H1 (cell line): ENCODE data around the gene VWA1. TPM values are rescaled to one million over a fixed set of nuclear protein-coding genes. Genes with fewer than 3 reads are reported as not detected.

Experiments
- CTCF ChIA-PET: fragments of 300-600 bp; sonication (Branson Sonifier 250); formaldehyde crosslinking; loops from one replicate; lab custom pipeline; 2021; ENCODE audit not compliant: partially characterized antibody; lab: Charles Lee
- POLR2A ChIA-PET: fragments of 300-600 bp; sonication (Branson Sonifier 250); formaldehyde crosslinking; loops from one replicate; lab custom pipeline; 2021; ENCODE audit warnings: inconsistent platforms; ENCODE audit not compliant: partially characterized antibody; lab: Charles Lee
- DNase-seq, 2 experiments: peaks; one replicate each; pipeline versions ENCODE4 v3.0.0 to v3.0.0-alpha.2; 2010 to 2022; ENCODE audit warnings: low spot score in 2 of 2, low read depth in 1 of 2, mixed read lengths in 1 of 2
- FAIRE-seq: peaks from 2 replicates; lab custom pipeline; 2011; peaks lifted over from hg19 to GRCh38; lab: Jason Lieb, UNC
- H2AFZ ChIP-seq: 2 replicates; pipeline ENCODE4 v1.8.1; 2012; ENCODE audit warnings: low read length, inconsistent platforms
- H2AK5ac ChIP-seq: 2 replicates; pipeline ENCODE4 v1.6.1; 2013; ENCODE audit warnings: low read depth, low read length
- H2BK120ac ChIP-seq: replicated peaks from 2 replicates; pipeline ENCODE3; 2013; ENCODE audit warnings: low read depth, low read length, inconsistent platforms
- H2BK12ac ChIP-seq: 2 replicates; pipeline ENCODE4 v1.6.1; 2013; ENCODE audit warnings: low read depth, low read length
- H2BK15ac ChIP-seq: 2 replicates; pipeline ENCODE4 v1.6.1; 2013; ENCODE audit warnings: low read length
- H2BK20ac ChIP-seq: 2 replicates; pipeline ENCODE4 v1.6.1; 2013; ENCODE audit warnings: low read length
- H2BK5ac ChIP-seq: 2 replicates; pipeline ENCODE4 v1.6.1; 2013; ENCODE audit warnings: low read depth, low read length
- H3K14ac ChIP-seq: 2 replicates; pipeline ENCODE4 v1.6.1; 2013; ENCODE audit warnings: inconsistent platforms; ENCODE audit not compliant: insufficient read length
- H3K18ac ChIP-seq: 2 replicates; pipeline ENCODE4 v1.6.1; 2013; ENCODE audit warnings: low read length; ENCODE audit errors: extremely low read depth
- H3K23ac ChIP-seq: 2 replicates; pipeline ENCODE4 v1.6.1; 2013; ENCODE audit warnings: inconsistent platforms; ENCODE audit not compliant: insufficient read length
- H3K23me2 ChIP-seq: 2 replicates; pipeline ENCODE4 v1.6.1; 2013; ENCODE audit warnings: low read depth, low read length
- H3K27ac ChIP-seq: 2 replicates; pipeline ENCODE4 v1.6.1; 2011; ENCODE audit warnings: low read depth, low read length, inconsistent platforms
- H3K27me3 ChIP-seq, 4 experiments: replicated peaks in 1 of 4; 1 replicate in 1 of 4; 2 replicates in 3 of 4; pipeline versions ENCODE4 v1.6.1 to v1.8.1; 2011 to 2013; ENCODE audit warnings: low read length in 3 of 4, mild to moderate bottlenecking in 3 of 4, inconsistent platforms in 2 of 4, mixed read lengths in 2 of 4, moderate library complexity in 1 of 4; ENCODE audit not compliant: control insufficient read depth in 3 of 4, insufficient read depth in 3 of 4; ENCODE audit errors: extremely low read depth in 1 of 4
- H3K36me3 ChIP-seq, 4 experiments: 2 replicates each; pipeline versions ENCODE4 v1.6.1 to v1.8.1; 2011 to 2013; ENCODE audit warnings: mild to moderate bottlenecking in 4 of 4, low read length in 3 of 4, moderate library complexity in 2 of 4, control low read depth in 1 of 4, inconsistent platforms in 1 of 4; ENCODE audit not compliant: insufficient read depth in 4 of 4, control insufficient read depth in 2 of 4
- H3K4ac ChIP-seq: replicated peaks from 2 replicates; pipeline ENCODE3; 2013; ENCODE audit warnings: low read length, low read depth, mixed read lengths, inconsistent platforms; ENCODE audit not compliant: insufficient read length
- H3K4me1 ChIP-seq, 4 experiments: replicated peaks in 1 of 4; 1 replicate in 1 of 4; 2 replicates in 3 of 4; pipeline versions ENCODE4 v1.6.1 to v1.8.1; 2011 to 2013; ENCODE audit warnings: low read length in 3 of 4, inconsistent platforms in 2 of 4, mixed read lengths in 1 of 4; ENCODE audit not compliant: insufficient read depth in 4 of 4, control insufficient read depth in 3 of 4
- H3K4me2 ChIP-seq, 2 experiments: 2 replicates each; pipeline versions ENCODE4 v1.6.1 to v1.8.1; 2011 to 2013; ENCODE audit warnings: low read depth in 2 of 2, low read length in 2 of 2, control low read depth in 1 of 2, inconsistent platforms in 1 of 2, mild to moderate bottlenecking in 1 of 2; ENCODE audit not compliant: insufficient read depth in 1 of 2
- H3K4me3 ChIP-seq, 4 experiments: fragments of 200-600, 300-600 bp in 1 of 4; sonication (generic), shearing (Covaris generic), sonication (Bioruptor Twin) in 1 of 4; 2 replicates each; pipeline versions ENCODE4 v1.5.1 to v1.8.1; 2011 to 2016; ENCODE audit warnings: low read length in 4 of 4, low read depth in 3 of 4, control low read depth in 2 of 4, inconsistent platforms in 2 of 4, mild to moderate bottlenecking in 2 of 4, mixed read lengths in 1 of 4, moderate library complexity in 1 of 4; ENCODE audit not compliant: insufficient read depth in 2 of 4; ENCODE audit errors: extremely low read depth in 1 of 4
- H3K56ac ChIP-seq: replicated peaks from 2 replicates; pipeline ENCODE3; 2013; ENCODE audit warnings: low read depth, mild to moderate bottlenecking, mixed read lengths, low read length, inconsistent platforms; ENCODE audit not compliant: insufficient read length
- H3K79me1 ChIP-seq: 2 replicates; pipeline ENCODE4 v1.6.1; 2013; ENCODE audit warnings: low read depth, low read length, control low read depth
- H3K79me2 ChIP-seq, 2 experiments: 2 replicates each; pipeline versions ENCODE4 v1.6.1 to v1.8.1; 2012 to 2013; ENCODE audit warnings: low read length in 2 of 2, mild to moderate bottlenecking in 2 of 2, inconsistent platforms in 1 of 2; ENCODE audit not compliant: insufficient read depth in 2 of 2, control insufficient read depth in 1 of 2
- H3K9ac ChIP-seq, 4 experiments: replicated peaks in 1 of 4; 1 replicate in 1 of 4; 2 replicates in 3 of 4; pipeline versions ENCODE4 v1.6.1 to v1.8.1; 2011 to 2013; ENCODE audit warnings: low read depth in 3 of 4, low read length in 3 of 4, control low read depth in 2 of 4, mild to moderate bottlenecking in 2 of 4, moderate library complexity in 2 of 4, inconsistent platforms in 1 of 4; ENCODE audit errors: extremely low read depth in 1 of 4
- H3K9me3 ChIP-seq, 2 experiments: 2 replicates each; pipeline versions ENCODE4 v1.6.1 to v1.8.1; 2012 to 2013; ENCODE audit warnings: mild to moderate bottlenecking in 2 of 2, moderate library complexity in 2 of 2, control low read depth in 1 of 2, inconsistent platforms in 1 of 2, low read depth in 1 of 2, low read length in 1 of 2, mixed read lengths in 1 of 2; ENCODE audit not compliant: insufficient read depth in 2 of 2
- H4K20me1 ChIP-seq, 2 experiments: replicated peaks in 1 of 2; 2 replicates each; pipeline versions ENCODE3 to v1.8.1; 2011 to 2013; ENCODE audit warnings: inconsistent platforms in 2 of 2, low read length in 2 of 2, mild to moderate bottlenecking in 1 of 2; ENCODE audit not compliant: insufficient read depth in 2 of 2, control insufficient read depth in 1 of 2
- H4K5ac ChIP-seq: 2 replicates; pipeline ENCODE4 v1.6.1; 2013; ENCODE audit warnings: low read length, low read depth, mixed read lengths, inconsistent platforms; ENCODE audit not compliant: insufficient read length
- H4K8ac ChIP-seq: 2 replicates; pipeline ENCODE4 v1.8.0; 2013; ENCODE audit warnings: mild to moderate bottlenecking, moderate library complexity, low read length, inconsistent platforms; ENCODE audit not compliant: insufficient read depth; ENCODE audit errors: extremely low read depth
- H4K91ac ChIP-seq: replicated peaks from 2 replicates; pipeline ENCODE3; 2013; ENCODE audit warnings: low read length, mixed read lengths, inconsistent platforms; ENCODE audit not compliant: insufficient read length
- CBX5 ChIP-seq: fragments of 300-800, 300-1000 bp; sonication (generic); IDR thresholded peaks from 2 replicates; pipeline ENCODE4 v1.7.1; 2016; ENCODE audit warnings: antibody characterized with exemption, low read length, low read depth
- POLR2AphosphoS5 ChIP-seq: IDR thresholded peaks from 2 replicates; pipeline ENCODE4 v1.6.1; 2011; ENCODE audit warnings: low read depth, low read length
- WGBS, 2 experiments: shearing (Covaris generic) in 1 of 2; methylation state at CpG; one replicate each; pipeline versions ENCODE4 v1.1.6 to v1.1.7; 2013 to 2015; ENCODE audit warnings: low lambda C conversion rate in 2 of 2, mixed read lengths in 2 of 2, inconsistent platforms in 1 of 2, low coverage in 1 of 2, missing lambda C conversion rate in 1 of 2; ENCODE audit not compliant: insufficient replicate concordance in 2 of 2, insufficient coverage in 1 of 2, insufficient read length in 1 of 2; ENCODE audit errors: extremely low coverage in 1 of 2, missing lambda C conversion rate in 1 of 2; 5-methylcytosine and 5-hydroxymethylcytosine counted together
- polyA plus RNA-seq, 7 experiments: library from polyadenylated mRNA; depleted of rRNA in 3 of 7; stranded (reverse) in 5 of 7; unstranded in 2 of 7; fragments of >200 nt in 5 of 7; fragments of 200-250 nt in 2 of 7; gene quantifications; 1 replicate in 5 of 7; 2 replicates in 1 of 7; 4 replicates in 1 of 7; pipeline versions ENCODE4 v1.2.1 to v1.2.3, GENCODE V29; 2011 to 2013; ENCODE audit warnings: missing spikeins in 2 of 7, mixed read lengths in 2 of 7
- total RNA-seq: library from RNA; stranded (reverse); fragmentation: NEBNext Ultra II Directional; extraction: Animal tissue kit (Norgen Biotek cat#: 25700); gene quantifications from 2 replicates; pipeline ENCODE4 v1.2.1, GENCODE V29; 2021

VWA1 gene
- total and polyA plus RNA-seq, 2 of the 8 experiments (the other 6 are each of a cell fraction or from before 2014, with no cell fraction given) = 16.0 to 36.6 TPM

GRCh38 chr1:1479547-1480487 lies 44.3 kb downstream of the VWA1 start:
- TF ChIP-seq CBX5 (no peak), POLR2AphosphoS5 (0 out of 2 replicates have a peak, but pooled peaks have one; percentile 14)
- Histone ChIP-seq H4K5ac (no peak overlapping the region), H3K4ac (no peak overlapping the region), H2BK12ac (no peak overlapping the region), H3K56ac (no peak overlapping the region), H3K27me3 (no peaks in the 10 kb centered on the region), H3K9me3 (no peaks in the 10 kb centered on the region), H3K79me2 (peaks cover 0 to 7% of the 10 kb centered on the region in 2 experiments; a peak in 3 of 4 replicates), H4K91ac (no peak overlapping the region), H2AFZ (no peak overlapping the region), H3K27ac (no peak overlapping the region), H3K14ac (no peak overlapping the region), H3K4me1 (no peaks in the 10 kb centered on the region; a peak in 1 of 7 replicates), H3K9ac (no peak overlapping the region), H2BK20ac (no peak overlapping the region), H3K23ac (no peak overlapping the region), H3K36me3 (peaks cover 13 to 46% (median 33%) of the 10 kb centered on the region in 4 experiments), H2BK5ac (no peak overlapping the region), H2AK5ac (no peak overlapping the region), H2BK120ac (no peak overlapping the region), H3K18ac (no peak overlapping the region), H3K4me3 (no peak overlapping the region), H3K4me2 (no peak overlapping the region), H3K23me2 (no peaks in the 10 kb centered on the region; the same call in 1 of the 2 replicates), H3K79me1 (0 out of 2 replicates have a peak, but pooled peaks cover 3% of the 10 kb centered on the region), H4K20me1 (peaks cover 0 to 12% of the 10 kb centered on the region in 2 experiments), H4K8ac (peak overlapping the region; percentile 51; the same call in 1 of the 2 replicates), H2BK15ac (no peak overlapping the region)
- CTCF ChIA-PET = interaction anchor here (0.8 kb wide), 1 partner anchor 25 kb away, joined by 3 read pairs; no protein-coding TSS in a partner anchor
- no peak for DNase-seq
- POLR2A ChIA-PET = no interaction called here
- FAIRE-seq = no peak
- 93% methylated on average over 26 of the region's 42 CpGs; no CpG with 5 or more reads in 1 of the 2 experiments for WGBS, 2 experiments
